GM19372 (cell line): ENCODE measurements around the gene FRAT2.

Experiments used
- ATAC-seq: cut with Tn5 transposase; IDR thresholded peaks from one replicate; pipeline ENCODE4 v1.9.1; 2021; ENCODE audit warnings: mild to moderate bottlenecking, low read depth, moderate library complexity; ENCODE audit not compliant: unreplicated experiment

Gene FRAT2

GRCh38 chr10:97327348-97328294, 6.9 kb downstream of the FRAT2 start:
- ATAC-seq: no peak

DNA sequence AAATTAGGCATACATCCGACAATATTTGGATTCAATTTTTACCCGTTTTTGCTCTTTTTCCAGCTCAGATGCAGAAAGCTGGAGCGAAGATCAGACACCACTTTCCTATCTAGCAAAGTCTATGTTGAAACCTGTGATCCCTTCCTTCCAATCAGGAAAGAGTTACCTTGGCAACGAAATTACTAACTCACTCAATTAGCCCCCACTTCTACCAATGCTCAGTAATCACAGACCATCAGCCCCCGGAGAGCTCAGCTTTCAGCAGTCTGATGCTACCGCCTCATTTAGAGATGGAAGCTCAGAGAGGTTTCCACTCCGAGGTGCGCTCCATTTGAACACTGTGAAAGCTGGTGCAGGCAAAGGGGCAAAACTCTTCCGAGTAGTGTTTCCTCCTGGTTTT, 8.8 kb downstream of the FRAT2 start:
- no peak for ATAC-seq

GRCh38 chr10:97323501-97323900, 11.0 kb downstream of the FRAT2 start:
- no peak for ATAC-seq

DNA sequence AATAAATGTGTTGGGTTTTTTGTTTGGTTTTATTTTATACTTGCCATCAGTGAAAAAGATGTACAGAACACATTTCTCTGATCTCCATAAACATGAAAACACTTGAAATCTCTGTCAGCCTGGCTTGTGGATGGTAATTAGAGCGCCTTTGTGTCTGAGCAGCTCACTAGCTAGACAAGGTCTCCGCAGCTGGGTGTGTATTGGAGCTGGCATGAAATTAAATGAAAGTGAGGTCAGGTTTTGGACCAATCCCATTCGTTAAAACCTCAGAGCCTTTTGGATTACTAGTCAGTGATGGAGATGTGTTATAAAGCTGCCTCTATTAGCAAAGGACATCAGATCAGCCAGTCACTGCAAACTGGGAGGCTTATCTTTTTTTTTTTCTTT, 12.7 kb downstream of the FRAT2 start:
- no peak for ATAC-seq

DNA sequence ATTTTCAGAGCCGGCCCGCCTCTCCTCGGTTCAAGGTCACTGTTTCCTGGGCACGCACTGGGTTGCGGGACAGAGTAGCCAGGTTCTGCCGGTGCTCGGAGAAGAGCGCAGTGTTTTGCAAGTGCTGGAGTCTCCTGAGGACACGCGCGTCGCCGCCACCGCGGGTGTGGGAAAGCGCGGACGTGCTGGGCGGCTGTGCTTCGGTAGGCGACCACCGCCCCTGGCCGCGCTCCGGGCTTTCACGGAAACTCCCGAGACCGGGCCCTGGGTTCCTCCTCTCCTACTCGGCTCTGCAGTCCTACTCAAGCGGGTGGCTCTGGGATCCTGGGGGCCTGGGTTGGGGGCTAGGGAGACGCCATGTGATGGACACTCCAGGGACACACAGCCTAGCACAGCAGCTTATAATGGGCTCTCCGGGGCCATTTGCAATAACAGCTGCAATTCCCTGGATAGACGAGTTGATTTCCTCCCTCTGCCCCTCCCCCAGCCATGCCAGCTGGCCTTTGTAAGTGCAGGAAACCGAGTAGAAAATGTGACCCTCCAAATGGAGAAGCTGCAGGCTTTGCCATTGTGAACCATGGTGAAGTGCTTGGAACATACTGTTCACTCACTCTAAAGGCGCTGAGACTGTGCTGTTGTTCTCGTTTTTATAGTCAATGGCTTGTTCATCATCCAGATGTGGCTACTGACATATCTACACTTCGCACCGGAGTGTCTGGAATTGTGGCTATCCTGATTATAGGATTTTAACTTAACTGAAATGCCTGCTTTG, 13.3 kb downstream of the FRAT2 start:
- no peak for ATAC-seq

GRCh38 chr10:97320480-97321031, 14.0 kb downstream of the FRAT2 start:
- no peak for ATAC-seq

DNA sequence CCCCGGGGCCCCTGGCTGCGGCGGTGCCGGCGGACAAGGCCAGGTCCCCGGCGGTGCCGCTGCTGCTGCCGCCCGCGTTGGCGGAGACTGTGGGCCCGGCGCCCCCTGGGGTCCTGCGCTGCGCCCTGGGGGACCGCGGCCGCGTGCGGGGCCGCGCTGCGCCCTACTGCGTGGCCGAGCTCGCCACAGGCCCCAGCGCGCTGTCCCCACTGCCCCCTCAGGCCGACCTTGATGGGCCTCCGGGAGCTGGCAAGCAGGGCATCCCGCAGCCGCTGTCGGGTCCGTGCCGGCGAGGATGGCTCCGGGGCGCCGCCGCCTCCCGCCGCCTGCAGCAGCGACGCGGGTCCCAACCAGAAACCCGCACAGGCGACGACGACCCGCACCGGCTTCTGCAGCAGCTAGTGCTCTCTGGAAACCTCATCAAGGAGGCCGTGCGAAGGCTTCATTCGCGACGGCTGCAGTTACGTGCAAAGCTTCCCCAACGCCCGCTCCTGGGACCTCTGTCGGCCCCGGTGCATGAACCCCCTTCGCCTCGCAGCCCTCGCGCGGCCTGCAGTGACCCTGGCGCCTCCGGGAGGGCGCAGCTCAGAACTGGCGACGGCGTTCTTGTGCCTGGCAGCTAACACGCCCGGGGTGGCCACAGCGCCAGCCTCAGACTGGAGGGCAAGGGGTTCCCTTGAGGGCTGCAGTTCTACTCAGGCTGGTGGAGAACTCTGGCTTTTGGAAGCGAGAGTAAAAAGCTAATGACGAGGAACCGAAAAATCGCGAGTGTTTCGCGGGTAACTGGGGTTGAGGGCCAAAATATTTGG, 14.7 kb downstream of the FRAT2 start:
- no peak for ATAC-seq

DNA sequence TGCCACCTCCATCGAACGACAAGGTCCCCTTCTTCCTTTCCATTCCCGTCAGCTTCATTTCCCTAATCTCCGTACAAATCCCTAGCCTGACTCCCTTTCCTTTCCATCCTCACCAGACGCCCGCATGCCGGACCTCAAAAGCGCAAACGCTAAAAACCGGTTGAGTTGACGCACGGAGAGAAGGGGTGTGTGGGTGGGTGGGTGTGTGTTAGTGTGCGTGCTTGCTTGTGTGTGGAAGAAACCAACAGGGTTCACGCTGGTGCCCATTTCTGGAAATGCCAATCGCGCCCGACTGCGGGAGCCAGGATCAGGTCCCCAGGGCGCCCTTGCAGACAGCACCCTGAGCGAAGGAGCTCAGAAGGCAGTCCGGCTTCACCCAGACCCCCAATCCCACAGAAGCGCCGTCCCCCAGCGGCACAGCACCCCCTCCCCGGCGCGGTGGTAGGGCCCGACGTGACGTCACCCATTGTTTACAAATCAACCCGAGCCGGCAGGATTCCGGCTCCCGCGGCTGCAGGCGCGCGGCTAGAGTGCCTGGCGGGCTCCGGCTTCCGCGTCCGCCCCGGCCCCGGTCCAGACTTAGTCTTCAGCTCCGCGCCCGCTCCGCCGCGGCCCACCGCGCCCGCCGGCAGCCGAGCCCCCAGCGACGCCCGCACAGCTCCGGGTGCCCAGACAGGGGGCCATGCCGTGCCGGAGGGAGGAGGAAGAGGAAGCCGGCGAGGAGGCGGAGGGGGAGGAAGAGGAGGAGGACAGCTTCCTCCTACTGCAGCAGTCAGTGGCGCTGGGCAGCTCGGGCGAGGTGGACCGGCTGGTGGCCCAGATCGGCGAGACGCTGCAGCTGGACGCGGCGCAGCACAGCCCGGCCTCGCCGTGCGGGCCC, 15.5 kb downstream of the FRAT2 start, which contains the start of gene FRAT1:
Gene FRAT1, plus strand, starts transcription at position 500 of the 880 bp plus-strand sequence. Its CDS starts 183 bp downstream, at position 683.
- peak; percentile 79 for ATAC-seq

DNA sequence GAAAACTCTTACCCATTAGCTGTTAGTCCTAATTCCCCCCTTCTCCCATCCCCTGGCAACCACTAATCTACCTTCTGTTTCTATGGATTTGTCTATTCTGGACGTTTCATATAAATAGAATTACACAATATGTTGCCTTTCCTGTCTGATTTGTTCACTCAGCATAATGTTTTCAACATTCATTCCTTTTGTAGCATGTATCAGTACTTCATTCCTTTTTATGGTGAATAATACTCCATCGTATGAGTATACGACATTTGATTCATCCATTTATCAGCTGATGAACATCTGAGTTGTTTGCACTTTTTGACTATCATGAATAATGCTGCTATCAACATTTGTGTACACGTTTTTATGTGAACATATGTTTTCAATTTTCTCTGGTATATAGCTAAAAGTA, 19.9 kb downstream of the FRAT2 start:
- ATAC-seq: no peak

DNA sequence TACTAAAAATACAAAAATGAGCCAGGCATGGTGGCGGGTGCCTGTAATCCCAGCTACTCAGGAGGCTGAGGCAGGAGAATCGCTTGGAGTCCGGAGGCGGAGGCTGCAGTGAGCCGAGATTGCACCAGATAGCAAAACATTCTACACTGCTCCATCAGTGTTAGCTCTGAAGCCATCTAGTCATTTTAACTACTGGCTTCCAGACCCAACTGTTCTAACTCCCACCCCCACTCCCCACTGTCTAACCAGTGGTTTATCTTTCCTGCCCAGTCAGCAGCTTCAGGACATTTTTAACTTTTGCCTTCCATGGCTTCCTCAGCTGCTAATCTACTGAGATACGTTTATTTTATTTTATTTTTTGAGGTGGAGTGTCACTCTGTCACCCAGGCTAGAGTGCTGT, 21.6 kb downstream of the FRAT2 start:
- no peak for ATAC-seq

- no peak for ATAC-seq
These were observed 23.4 kb downstream of the FRAT2 start for GRCh38 chr10:97311111-97311626.

DNA sequence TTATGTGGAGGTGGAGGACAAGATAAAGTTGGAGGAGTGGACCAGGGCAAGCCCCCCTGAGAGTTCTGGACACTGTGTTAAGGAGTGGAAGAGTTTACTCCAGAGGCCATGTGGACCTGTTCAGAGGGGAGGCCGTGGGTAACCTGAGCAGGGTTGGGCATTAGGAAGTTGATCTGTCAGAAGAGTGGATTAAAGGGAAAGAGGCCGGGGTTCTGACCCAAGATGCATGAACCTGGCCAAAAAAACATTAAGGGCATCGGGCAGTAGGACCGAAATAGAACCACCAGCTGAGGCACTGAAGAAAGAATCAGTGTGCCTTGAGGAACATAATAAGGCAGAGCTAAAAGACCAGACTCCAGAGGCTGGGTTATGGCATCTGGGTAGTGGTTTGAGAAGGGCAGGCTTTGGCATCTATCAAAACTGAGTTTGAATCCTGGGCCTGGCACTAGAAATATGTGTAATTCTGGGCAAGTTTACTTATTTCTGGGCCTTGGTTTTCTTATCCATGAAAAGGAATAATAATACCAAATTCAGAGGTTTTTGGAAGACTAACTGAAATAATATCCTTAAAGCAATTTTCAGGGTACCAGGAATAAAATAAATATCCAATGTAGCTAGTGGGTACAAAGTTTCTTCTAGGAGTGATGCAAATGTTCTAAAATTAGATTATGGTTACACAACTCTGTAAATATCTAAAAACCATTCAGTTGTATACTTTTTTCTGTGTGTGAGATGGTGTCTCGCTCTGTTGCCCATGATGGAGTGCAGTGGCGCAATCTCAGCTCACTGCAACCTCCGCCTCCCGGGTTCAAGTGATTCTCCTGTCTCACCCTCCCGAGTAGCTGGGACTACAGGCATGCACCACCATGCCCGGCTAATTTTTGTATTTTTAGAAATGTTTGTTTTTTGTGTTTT, 26.4 kb downstream of the FRAT2 start:
- no peak for ATAC-seq

DNA sequence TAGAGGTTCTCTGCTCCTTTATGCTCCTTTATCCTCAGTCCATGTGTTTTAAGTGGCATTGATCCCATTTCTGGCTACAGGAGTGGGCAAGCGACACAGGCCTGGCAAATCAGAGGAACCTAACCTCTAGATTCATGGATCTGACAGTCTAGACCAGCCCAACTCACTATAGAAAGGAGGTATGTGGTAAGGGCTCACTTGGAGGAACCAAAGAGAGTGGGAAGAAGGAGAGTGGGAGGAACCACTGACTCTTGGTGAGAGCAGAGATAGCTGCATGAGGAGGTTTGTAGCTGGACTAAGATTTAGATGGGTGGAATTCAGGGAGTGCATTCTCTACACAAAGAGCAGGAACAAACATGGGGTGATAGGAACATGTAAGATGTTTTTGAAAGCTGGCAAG, 27.1 kb downstream of the FRAT2 start:
- no peak for ATAC-seq

DNA sequence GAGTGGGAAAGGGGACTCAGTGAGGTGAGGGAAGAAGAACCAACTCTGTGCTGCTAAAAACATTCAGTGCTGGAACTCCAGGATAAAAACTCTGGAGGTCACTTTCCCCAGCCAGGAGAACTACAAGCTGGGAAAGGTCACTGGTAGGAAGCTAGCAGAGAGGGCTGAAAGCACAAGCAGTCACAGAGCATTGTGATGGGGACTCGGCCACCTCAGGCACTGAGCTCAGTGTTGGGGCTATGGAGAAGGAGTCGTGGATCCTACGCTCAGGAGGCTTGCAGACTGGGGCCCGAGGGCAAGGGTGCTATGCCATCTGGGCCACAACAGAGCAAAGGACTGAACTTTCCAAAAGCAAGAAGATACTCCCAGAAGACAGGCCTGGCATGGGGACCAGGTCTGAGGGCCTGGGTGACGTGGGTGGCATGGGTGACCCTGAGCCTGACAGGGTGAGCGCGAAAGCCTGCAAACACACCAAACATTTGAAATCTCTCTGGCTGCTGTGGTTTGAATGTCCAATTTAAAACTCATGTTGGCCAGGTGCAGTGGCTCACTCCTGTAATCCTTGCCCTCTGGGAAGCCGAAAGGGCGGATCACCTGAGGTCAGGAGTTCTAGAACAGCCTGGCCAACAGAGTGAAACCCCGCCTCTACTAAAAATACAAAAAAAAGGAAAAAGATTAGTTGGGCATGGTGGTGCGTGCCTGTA, 32.3 kb downstream of the FRAT2 start:
- ATAC-seq: no peak

GRCh38 chr10:97300980-97301379, 33.5 kb downstream of the FRAT2 start:
- ATAC-seq: no peak

DNA sequence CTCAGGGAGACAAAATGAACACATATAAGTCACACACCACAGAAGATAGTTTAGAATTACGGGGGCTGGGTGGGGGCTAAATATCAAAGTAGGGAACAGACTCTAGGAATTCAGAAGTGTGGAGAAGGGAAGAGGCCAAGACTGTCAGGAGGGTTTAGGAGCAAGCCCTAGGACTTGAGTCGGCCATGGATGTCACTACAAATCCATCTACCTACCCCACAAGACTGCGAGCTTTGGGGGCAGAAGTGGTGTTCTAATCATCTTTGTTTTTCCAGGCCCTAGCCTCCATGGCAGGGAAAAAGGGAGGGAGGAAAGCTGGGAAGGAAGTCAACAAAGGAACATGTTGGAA, 36.3 kb downstream of the FRAT2 start:
- no peak for ATAC-seq

DNA sequence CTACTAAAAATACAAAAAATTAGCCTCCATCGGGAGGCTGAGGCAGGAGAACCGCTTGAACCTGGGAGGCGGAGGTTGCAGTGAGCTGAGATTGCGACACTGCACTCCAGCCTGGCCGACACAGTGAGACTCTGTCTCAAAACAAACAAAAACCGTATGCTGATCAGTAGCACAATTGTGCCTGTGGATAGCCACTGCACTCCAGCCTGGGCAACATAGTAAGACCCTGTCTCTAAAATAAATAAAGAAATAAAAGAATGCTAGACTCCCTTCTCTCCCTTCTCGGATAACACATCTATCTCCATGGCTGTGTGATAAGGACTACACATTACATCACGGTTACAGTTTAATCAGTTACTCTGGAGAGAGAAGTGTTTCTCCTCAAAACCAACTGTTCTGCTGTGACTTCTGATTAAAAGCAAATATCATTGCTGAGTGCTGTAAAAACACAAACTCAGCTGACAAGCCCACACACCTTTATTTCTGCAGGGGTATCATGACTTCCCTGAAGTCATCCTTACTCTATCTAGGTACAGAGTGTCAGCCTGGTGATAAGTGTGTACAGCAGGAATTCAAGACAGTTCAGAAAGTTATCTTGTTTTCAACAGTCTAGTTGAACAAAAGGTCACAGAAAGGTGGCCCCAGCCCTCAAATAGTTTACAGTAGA, 36.8 kb downstream of the FRAT2 start:
- no peak for ATAC-seq
